Skeletal muscle satellite cell (primary cell): Measurements from ENCODE around the gene PTPN2.
"Not testable (repeated sequence)": the region's sequence is repeated elsewhere in the genome, so short reads cannot be mapped to it uniquely, and the experiment has no call there.

Experiments
- H3K27me3 ChIP-seq: 2 replicates; pipeline ENCODE4 v1.7.0; 2013; ENCODE audit warnings: low read length; ENCODE audit not compliant: control insufficient read depth, insufficient read depth
- H3K36me3 ChIP-seq: 2 replicates; pipeline ENCODE4 v1.7.0; 2013; ENCODE audit warnings: mild to moderate bottlenecking, control low read depth, low read length; ENCODE audit not compliant: insufficient read depth
- H3K4me1 ChIP-seq: 2 replicates; pipeline ENCODE4 v1.7.0; 2013; ENCODE audit warnings: low read length; ENCODE audit not compliant: control insufficient read depth, insufficient read depth
- H3K4me2 ChIP-seq: 2 replicates; pipeline ENCODE4 v1.7.0; 2013; ENCODE audit warnings: mild to moderate bottlenecking, low read length
- H3K4me3 ChIP-seq: 2 replicates; pipeline ENCODE4 v1.7.0; 2013; ENCODE audit warnings: low read length
- H3K9ac ChIP-seq: 2 replicates; pipeline ENCODE4 v1.7.0; 2013; ENCODE audit warnings: mild to moderate bottlenecking, low read depth, low read length, moderate library complexity
- H3K9me3 ChIP-seq: replicated peaks from 2 replicates; pipeline ENCODE4 v1.7.0; 2013; ENCODE audit warnings: mild to moderate bottlenecking, control low read depth, low read length

PTPN2 gene

GRCh38 chr18:12769136-12769535, 114.9 kb downstream of the PTPN2 start:
- Histone ChIP-seq H3K27me3 (no peaks in the 10 kb centered on the region), H3K9ac (no peak overlapping the region), H3K4me3 (no peak overlapping the region), H3K36me3 (no peaks in the 10 kb centered on the region), H3K4me1 (peaks cover 16% of the 10 kb centered on the region), H3K9me3 (no peaks in the 10 kb centered on the region), H3K4me2 (no peak overlapping the region)

- peaks cover 16% of the 10 kb centered on the region for H3K4me1 ChIP-seq
- H3K9ac ChIP-seq, result no peak overlapping the region
- H3K36me3 ChIP-seq, result no peaks in the 10 kb centered on the region
- no peak overlapping the region for H3K4me3 ChIP-seq
- no peaks in the 10 kb centered on the region for H3K9me3 ChIP-seq
- no peak overlapping the region for H3K4me2 ChIP-seq
- no peaks in the 10 kb centered on the region for H3K27me3 ChIP-seq
Measured at GRCh38 chr18:12768625-12769024, 115.4 kb downstream of the PTPN2 start.

- peaks cover 16% of the 10 kb centered on the region for H3K4me1 ChIP-seq
- H3K9me3 ChIP-seq, result no peaks in the 10 kb centered on the region
- no peak overlapping the region for H3K4me3 ChIP-seq
- no peaks in the 10 kb centered on the region for H3K36me3 ChIP-seq
- no peak overlapping the region for H3K9ac ChIP-seq
- H3K4me2 ChIP-seq, result no peak overlapping the region
- no peaks in the 10 kb centered on the region for H3K27me3 ChIP-seq
Measured at GRCh38 chr18:12767580-12768155, 116.4 kb downstream of the PTPN2 start.

DNA sequence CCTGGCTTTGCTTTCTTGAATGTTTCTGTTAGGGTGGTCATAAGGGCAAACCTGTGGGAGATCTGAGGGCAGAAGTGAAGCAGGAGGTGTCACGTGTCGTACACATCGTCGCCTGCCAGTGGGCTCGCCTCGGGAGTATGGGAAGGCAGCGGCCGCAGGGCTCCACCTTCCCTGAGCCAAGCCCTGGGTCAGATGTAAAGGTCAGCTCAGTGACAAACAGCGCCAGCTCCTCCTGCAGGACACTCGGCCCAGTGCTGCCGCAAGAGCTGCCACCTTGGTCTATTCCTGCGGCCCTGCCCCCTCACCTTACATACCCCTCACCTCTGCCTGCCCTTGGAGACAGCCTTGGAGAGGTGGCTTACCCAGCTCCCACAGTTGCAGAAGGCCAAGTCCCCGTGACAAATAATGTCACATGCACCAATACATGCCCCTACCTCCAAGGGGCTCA, 117.0 kb downstream of the PTPN2 start:
- H3K4me3 ChIP-seq, result no peak overlapping the region
- no peak overlapping the region for H3K4me2 ChIP-seq
- no peaks in the 10 kb centered on the region for H3K36me3 ChIP-seq
- H3K9ac ChIP-seq, result no peak overlapping the region
- H3K4me1 ChIP-seq, result peaks cover 16% of the 10 kb centered on the region
- no peaks in the 10 kb centered on the region for H3K9me3 ChIP-seq
- no peaks in the 10 kb centered on the region for H3K27me3 ChIP-seq

DNA sequence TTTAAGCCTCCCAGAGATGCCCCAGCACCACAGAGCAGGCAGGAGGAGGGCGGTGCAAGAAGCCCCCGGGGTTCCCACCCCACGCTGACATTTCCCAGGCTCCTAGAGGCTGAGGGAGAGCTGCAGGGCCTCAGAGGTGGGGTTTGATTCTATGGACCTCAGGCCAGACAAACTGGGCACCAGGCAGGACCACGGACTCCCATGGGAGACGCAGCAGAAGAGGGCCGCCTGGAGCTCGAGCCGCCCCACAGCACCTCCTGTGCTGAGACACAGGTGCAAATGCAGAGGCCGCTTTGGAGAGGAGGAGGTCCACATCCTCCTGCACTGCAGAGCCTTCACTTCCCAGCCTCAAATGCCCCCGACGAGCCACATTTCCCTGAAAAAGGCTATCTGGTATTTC, 118.5 kb downstream of the PTPN2 start:
- Histone ChIP-seq H3K4me2 (no peak overlapping the region), H3K9me3 (no peaks in the 10 kb centered on the region), H3K4me1 (peaks cover 16% of the 10 kb centered on the region), H3K27me3 (no peaks in the 10 kb centered on the region), H3K4me3 (no peak overlapping the region), H3K9ac (no peak overlapping the region), H3K36me3 (no peaks in the 10 kb centered on the region)

DNA sequence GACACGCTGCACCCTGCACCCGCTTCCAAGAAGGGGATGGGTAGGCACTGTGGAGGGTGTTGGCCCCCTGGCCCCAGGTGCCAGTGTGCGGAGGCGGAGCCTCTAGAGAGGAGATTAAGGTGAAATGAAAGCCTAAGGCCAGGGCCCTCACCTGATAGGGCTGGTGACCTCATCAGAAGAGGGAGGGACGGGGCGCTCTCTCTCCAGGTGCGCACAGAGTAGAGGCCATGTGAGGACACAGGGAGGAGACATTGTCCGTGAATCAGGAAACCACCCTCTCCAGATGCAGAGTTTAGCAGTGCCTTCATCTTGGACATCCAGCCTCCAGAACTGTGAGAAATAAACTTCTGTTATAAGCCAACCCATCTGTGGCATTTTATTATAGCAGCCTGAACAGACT, 118.9 kb downstream of the PTPN2 start:
- Histone ChIP-seq H3K36me3 (no peaks in the 10 kb centered on the region), H3K4me1 (peaks cover 15% of the 10 kb centered on the region), H3K4me2 (no peak overlapping the region), H3K9me3 (no peaks in the 10 kb centered on the region), H3K4me3 (no peak overlapping the region), H3K27me3 (no peaks in the 10 kb centered on the region), H3K9ac (no peak overlapping the region)

GRCh38 chr18:12758566-12758965, 125.5 kb downstream of the PTPN2 start:
- H3K4me3 ChIP-seq, H3K4me2 ChIP-seq, H3K27me3 ChIP-seq, H3K4me1 ChIP-seq, H3K36me3 ChIP-seq, H3K9me3 ChIP-seq, H3K9ac ChIP-seq: not testable (repeated sequence)

GRCh38 chr18:12756619-12757239, 127.3 kb downstream of the PTPN2 start:
- not testable (repeated sequence) for H3K9ac ChIP-seq, H3K36me3 ChIP-seq, H3K4me3 ChIP-seq, H3K9me3 ChIP-seq, H3K4me2 ChIP-seq, H3K27me3 ChIP-seq, H3K4me1 ChIP-seq

- not testable (repeated sequence) for H3K9ac ChIP-seq, H3K4me3 ChIP-seq, H3K36me3 ChIP-seq, H3K4me2 ChIP-seq, H3K9me3 ChIP-seq, H3K27me3 ChIP-seq, H3K4me1 ChIP-seq
Measured at GRCh38 chr18:12755606-12756005, 128.4 kb downstream of the PTPN2 start.

- no peaks in the 10 kb centered on the region for H3K9me3 ChIP-seq
- H3K9ac ChIP-seq, result no peak overlapping the region
- H3K4me2 ChIP-seq, result no peak overlapping the region
- H3K4me1 ChIP-seq, result peaks cover 18% of the 10 kb centered on the region
- H3K27me3 ChIP-seq, result no peaks in the 10 kb centered on the region
- no peaks in the 10 kb centered on the region for H3K36me3 ChIP-seq
- H3K4me3 ChIP-seq, result no peak overlapping the region
Measured at GRCh38 chr18:12754511-12754910, 129.5 kb downstream of the PTPN2 start.

DNA sequence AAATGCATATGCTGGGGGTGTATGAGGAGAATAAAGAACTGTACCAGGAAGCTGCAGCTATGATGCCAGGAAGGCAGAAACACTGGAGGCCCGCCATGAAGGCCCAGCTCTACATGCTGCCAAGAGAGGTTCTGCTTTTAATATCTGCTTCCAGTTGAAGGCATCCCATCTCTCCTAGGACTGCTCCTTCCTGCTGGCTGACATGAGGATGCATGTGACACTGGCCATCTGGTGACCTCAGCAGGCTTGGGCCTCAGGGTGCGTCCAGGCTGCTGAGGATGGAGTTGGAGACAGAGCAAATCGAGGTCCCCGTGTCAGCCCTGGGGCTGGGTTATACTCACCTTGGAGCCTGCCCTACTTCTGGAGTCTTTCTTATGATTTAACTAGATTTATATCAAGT, 132.1 kb downstream of the PTPN2 start:
- H3K4me2 ChIP-seq, result no peak overlapping the region
- no peaks in the 10 kb centered on the region for H3K9me3 ChIP-seq
- H3K4me1 ChIP-seq, result peaks cover 31% of the 10 kb centered on the region
- no peaks in the 10 kb centered on the region for H3K27me3 ChIP-seq
- H3K36me3 ChIP-seq, result no peaks in the 10 kb centered on the region
- H3K9ac ChIP-seq, result no peak overlapping the region
- no peak overlapping the region for H3K4me3 ChIP-seq

- Histone ChIP-seq H3K4me3 (no peak overlapping the region), H3K9me3 (no peaks in the 10 kb centered on the region), H3K4me2 (no peak overlapping the region), H3K36me3 (no peaks in the 10 kb centered on the region), H3K27me3 (no peaks in the 10 kb centered on the region), H3K4me1 (peaks cover 31% of the 10 kb centered on the region), H3K9ac (no peak overlapping the region)
Measured at GRCh38 chr18:12751503-12751884, 132.5 kb downstream of the PTPN2 start.
